GM12801 (cell line): Measurements from ENCODE around the gene DRD2.

Experiments
- CTCF ChIP-seq: IDR thresholded peaks from one replicate; pipeline ENCODE4 v1.5.1; 2011; ENCODE audit warnings: control low read depth; ENCODE audit not compliant: insufficient read length; ENCODE audit errors: extremely low read depth

The DRD2 gene

GRCh38 chr11:113481226-113481625 lies 6.0 kb upstream of the DRD2 start:
- TF ChIP-seq CTCF = no peak

- TF ChIP-seq CTCF = no peak
These were observed 2.1 kb upstream of the DRD2 start for GRCh38 chr11:113477321-113477720.

GRCh38 chr11:113476553-113476952 lies 1.4 kb upstream of the DRD2 start:
- TF ChIP-seq CTCF = no peak

- no peak for TF ChIP-seq CTCF
These were observed 637 bp downstream of the DRD2 start for GRCh38 chr11:113474362-113475159.

- no peak for TF ChIP-seq CTCF
These were observed 1.2 kb downstream of the DRD2 start for GRCh38 chr11:113473983-113474361.

- TF ChIP-seq CTCF = no peak
These were observed 2.7 kb downstream of the DRD2 start for GRCh38 chr11:113472471-113472870.

- TF ChIP-seq CTCF = no peak
These were observed 5.0 kb downstream of the DRD2 start for GRCh38 chr11:113470233-113470632.
